ENCODE data around the gene MRPL44. TPM values are rescaled to one million over a fixed set of nuclear protein-coding genes. Genes with fewer than 3 reads are reported as not detected.
"Not testable (repeated sequence)": the region's sequence is repeated elsewhere in the genome, so short reads cannot be mapped to it uniquely, and the experiment has no call there.

The MRPL44 gene
- total and polyA plus RNA-seq, 2 of the 8 experiments (the other 6 are each of a cell fraction or from before 2014, with no cell fraction given), result 32.0 to 53.2 TPM

DNA sequence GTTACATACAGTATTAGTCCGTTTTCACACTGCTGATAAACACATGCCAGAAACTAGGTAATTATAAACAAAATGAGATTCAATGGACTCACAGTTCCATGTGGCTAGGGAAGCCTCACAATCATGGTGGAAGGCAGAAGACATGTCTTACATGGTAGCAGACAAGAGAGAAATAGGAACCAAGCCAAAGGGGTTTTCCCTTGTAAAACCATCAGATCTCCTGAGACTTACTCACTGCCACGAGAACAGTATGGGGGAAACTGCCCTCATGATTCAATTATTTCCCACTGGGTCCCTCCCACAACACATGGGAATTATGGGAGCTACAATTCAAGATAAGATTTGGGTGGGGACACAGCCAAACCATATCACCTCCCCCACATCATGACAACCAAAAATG lies 17.8 kb upstream of the MRPL44 start:
- CTCF ChIA-PET (ENCODE audit: partially characterized antibody); H4K5ac ChIP-seq (ENCODE audit: insufficient read length, low read depth, low read length); H3K23ac ChIP-seq (ENCODE audit: insufficient read length); H3K4me3 ChIP-seq (ENCODE audit: extremely low read depth in 1 of 4, insufficient read depth in 2 of 4, low read depth in 3 of 4, low read length in 4 of 4); H3K27me3 ChIP-seq (replicated peaks in 1 of 4; ENCODE audit: control insufficient read depth in 3 of 4, extremely low read depth in 1 of 4, insufficient read depth in 3 of 4, low read length in 3 of 4); H2BK5ac ChIP-seq (ENCODE audit: low read depth, low read length); H3K9ac ChIP-seq (replicated peaks in 1 of 4; ENCODE audit: extremely low read depth in 1 of 4, low read depth in 3 of 4, low read length in 3 of 4); H4K20me1 ChIP-seq (replicated peaks in 1 of 2; ENCODE audit: control insufficient read depth in 1 of 2, insufficient read depth in 2 of 2, low read length in 2 of 2); DNase-seq (ENCODE audit: low read depth in 1 of 2, low spot score in 2 of 2); H3K4ac ChIP-seq (replicated peaks; ENCODE audit: insufficient read length, low read depth, low read length); H2BK120ac ChIP-seq (replicated peaks; ENCODE audit: low read depth, low read length); H2AFZ ChIP-seq (ENCODE audit: low read length); H2BK20ac ChIP-seq (ENCODE audit: low read length); H2BK15ac ChIP-seq (ENCODE audit: low read length); H3K27ac ChIP-seq (ENCODE audit: low read depth, low read length); FAIRE-seq; H3K56ac ChIP-seq (replicated peaks; ENCODE audit: insufficient read length, low read depth, low read length); H3K36me3 ChIP-seq (ENCODE audit: control insufficient read depth in 2 of 4, insufficient read depth in 4 of 4, low read length in 3 of 4); H4K91ac ChIP-seq (replicated peaks; ENCODE audit: insufficient read length, low read length); H4K8ac ChIP-seq (ENCODE audit: extremely low read depth, insufficient read depth, low read length); H3K79me1 ChIP-seq (ENCODE audit: low read depth, low read length); H3K23me2 ChIP-seq (ENCODE audit: low read depth, low read length); H3K4me2 ChIP-seq (ENCODE audit: insufficient read depth in 1 of 2, low read depth in 2 of 2, low read length in 2 of 2); H3K14ac ChIP-seq (ENCODE audit: insufficient read length); H3K9me3 ChIP-seq (ENCODE audit: insufficient read depth in 2 of 2, low read depth in 1 of 2, low read length in 1 of 2): not testable (repeated sequence)
- Histone ChIP-seq H3K4me1 (replicated peaks in 1 of 4; ENCODE audit: control insufficient read depth in 3 of 4, insufficient read depth in 4 of 4, low read length in 3 of 4) (peaks cover 8 to 37% (median 30%) of the 10 kb centered on the region in 4 experiments), H2BK12ac (ENCODE audit: low read depth, low read length) (peak overlapping the region; percentile 20; the same call in 1 of the 2 replicates), H3K79me2 (ENCODE audit: control insufficient read depth in 1 of 2, insufficient read depth in 2 of 2, low read length in 2 of 2) (peaks cover 22 to 94% of the 10 kb centered on the region in 2 experiments), H3K18ac (ENCODE audit: extremely low read depth, low read length) (0 out of 2 replicates have a peak overlapping the region, but pooled peaks have one; percentile 49), H2AK5ac (ENCODE audit: low read depth, low read length) (0 out of 2 replicates have a peak overlapping the region, but pooled peaks have one; percentile 11)
- WGBS, 2 experiments (ENCODE audit: extremely low coverage in 1 of 2, insufficient coverage in 1 of 2, insufficient read length in 1 of 2, insufficient replicate concordance in 2 of 2, low coverage in 1 of 2, low lambda C conversion rate in 2 of 2, missing lambda C conversion rate in 1 of 2), result 89% methylated on average over 2 of the region's 2 CpGs; no CpG with 5 or more reads in 1 of the 2 experiments
- POLR2A ChIA-PET (ENCODE audit: partially characterized antibody), result interaction anchor here (2.0 kb wide), 1 partner anchor 15 kb away, joined by 5 read pairs; no protein-coding TSS in a partner anchor

Data from H1 (cell line).